HFFc6 (cell line): ENCODE measurements around the gene KIAA0040. TPM values are rescaled to one million over a fixed set of nuclear protein-coding genes. Genes with fewer than 3 reads are reported as not detected.

Experiments used
- DNase-seq: peaks from one replicate; pipeline ENCODE4 v3.0.0-alpha.2; 2018
- H3K27ac Mint-ChIP-seq: 2 replicates; pipeline ENCODE4 v1.8.0; 2020; ENCODE audit warnings: mild to moderate bottlenecking, mixed read lengths
- H3K27me3 Mint-ChIP-seq: 2 replicates; pipeline ENCODE4 v1.8.0; 2021; ENCODE audit warnings: mild to moderate bottlenecking, moderate library complexity, mixed read lengths; ENCODE audit not compliant: insufficient read depth
- H3K36me3 Mint-ChIP-seq: 2 replicates; pipeline ENCODE4 v1.8.0; 2021; ENCODE audit warnings: low read depth, mixed read lengths
- H3K4me1 Mint-ChIP-seq: 2 replicates; pipeline ENCODE4 v1.8.0; 2020; ENCODE audit warnings: low read depth, mixed read lengths
- H3K4me3 Mint-ChIP-seq: 2 replicates; pipeline ENCODE4 v1.8.0; 2020; ENCODE audit warnings: mild to moderate bottlenecking, moderate library complexity, mixed read lengths
- H3K9me3 Mint-ChIP-seq: 2 replicates; pipeline ENCODE4 v1.8.0; 2020; ENCODE audit warnings: mild to moderate bottlenecking, mixed read lengths
- CTCF ChIP-seq: fragments of 200-600 bp; sonication (generic); IDR thresholded peaks from 2 replicates; pipeline ENCODE4 v1.5.0; 2021; ENCODE audit warnings: antibody characterized with exemption, mild to moderate bottlenecking
- total RNA-seq, 6 experiments: library from RNA; stranded (reverse); fragmentation: NEBNext Ultra II Directional; extraction: Animal tissue kit (Norgen Biotek cat#: 25700); gene quantifications; 2 replicates in 1 of 6; 3 replicates in 5 of 6; pipeline ENCODE4 v1.2.3, GENCODE V29; 2021

The KIAA0040 gene
- total RNA-seq, 6 experiments from 2014 or later = not detected

- H3K27ac Mint-ChIP-seq = no peak overlapping the region
- no peaks in the 10 kb centered on the region; the same call in 1 of the 2 replicates for H3K27me3 Mint-ChIP-seq
- DNase-seq = no peak
- no peak for TF ChIP-seq CTCF
- H3K36me3 Mint-ChIP-seq = no peaks in the 10 kb centered on the region
- no peak overlapping the region for H3K4me3 Mint-ChIP-seq
- no peaks in the 10 kb centered on the region for H3K9me3 Mint-ChIP-seq
- no peaks in the 10 kb centered on the region for H3K4me1 Mint-ChIP-seq
These were observed 8.3 kb upstream of the KIAA0040 start for GRCh38 chr1:175200678-175201521.

- Mint-ChIP-seq H3K36me3 (no peaks in the 10 kb centered on the region), H3K4me3 (no peak overlapping the region), H3K27me3 (peaks cover 3% of the 10 kb centered on the region), H3K27ac (no peak overlapping the region), H3K9me3 (no peaks in the 10 kb centered on the region), H3K4me1 (0 out of 2 replicates have a peak, but pooled peaks cover 4% of the 10 kb centered on the region)
- no peak for DNase-seq
- no peak for TF ChIP-seq CTCF
These were observed 5.8 kb upstream of the KIAA0040 start for GRCh38 chr1:175198332-175198731.

GRCh38 chr1:175197531-175197930 lies 5.0 kb upstream of the KIAA0040 start:
- Mint-ChIP-seq H3K27me3 (peaks cover 8% of the 10 kb centered on the region), H3K9me3 (no peaks in the 10 kb centered on the region), H3K27ac (no peak overlapping the region), H3K36me3 (no peaks in the 10 kb centered on the region), H3K4me1 (0 out of 2 replicates have a peak, but pooled peaks cover 8% of the 10 kb centered on the region), H3K4me3 (no peak overlapping the region)
- peak; percentile 10 for DNase-seq
- no peak for TF ChIP-seq CTCF

- Mint-ChIP-seq H3K36me3 (no peaks in the 10 kb centered on the region), H3K9me3 (no peaks in the 10 kb centered on the region), H3K4me3 (no peak overlapping the region), H3K27ac (no peak overlapping the region), H3K27me3 (peaks cover 10% of the 10 kb centered on the region), H3K4me1 (peaks cover 14% of the 10 kb centered on the region; the same call in 1 of the 2 replicates)
- no peak for TF ChIP-seq CTCF
- no peak for DNase-seq
These were observed 3.2 kb upstream of the KIAA0040 start for GRCh38 chr1:175195798-175196197.

GRCh38 chr1:175195281-175195680 lies 2.7 kb upstream of the KIAA0040 start:
- DNase-seq = no peak
- no peak overlapping the region for H3K4me3 Mint-ChIP-seq
- H3K4me1 Mint-ChIP-seq = peaks cover 14% of the 10 kb centered on the region; the same call in 1 of the 2 replicates
- H3K27ac Mint-ChIP-seq = no peak overlapping the region
- peaks cover 10% of the 10 kb centered on the region for H3K27me3 Mint-ChIP-seq
- TF ChIP-seq CTCF = no peak
- no peaks in the 10 kb centered on the region for H3K36me3 Mint-ChIP-seq
- H3K9me3 Mint-ChIP-seq = no peaks in the 10 kb centered on the region
